LHCN-M2 (cell line): ENCODE results near the gene NUBP1. TPM values are rescaled to one million over a fixed set of nuclear protein-coding genes. Genes with fewer than 3 reads are reported as not detected.
"Not testable (repeated sequence)": the region's sequence is repeated elsewhere in the genome, so short reads cannot be mapped to it uniquely, and the experiment has no call there.

Source experiments
- DNase-seq: peaks from one replicate; pipeline ENCODE4 v3.0.0-alpha.2; 2012; ENCODE audit warnings: low read depth
- polyA plus RNA-seq: library from polyadenylated mRNA; unstranded; fragments of >200 nt; gene quantifications from one replicate; pipeline ENCODE4 v1.2.1, GENCODE V29; 2012; ENCODE audit warnings: missing spikeins
- total RNA-seq: library from RNA; depleted of rRNA; stranded (reverse); fragments of >200 nt; gene quantifications from 2 replicates; pipeline ENCODE4 v1.2.3, GENCODE V29; 2014; rRNA removed

NUBP1 gene
- 23.6 and 28.3 TPM in 2 replicates for total RNA-seq
- polyA plus RNA-seq = 34.4 TPM

DNA sequence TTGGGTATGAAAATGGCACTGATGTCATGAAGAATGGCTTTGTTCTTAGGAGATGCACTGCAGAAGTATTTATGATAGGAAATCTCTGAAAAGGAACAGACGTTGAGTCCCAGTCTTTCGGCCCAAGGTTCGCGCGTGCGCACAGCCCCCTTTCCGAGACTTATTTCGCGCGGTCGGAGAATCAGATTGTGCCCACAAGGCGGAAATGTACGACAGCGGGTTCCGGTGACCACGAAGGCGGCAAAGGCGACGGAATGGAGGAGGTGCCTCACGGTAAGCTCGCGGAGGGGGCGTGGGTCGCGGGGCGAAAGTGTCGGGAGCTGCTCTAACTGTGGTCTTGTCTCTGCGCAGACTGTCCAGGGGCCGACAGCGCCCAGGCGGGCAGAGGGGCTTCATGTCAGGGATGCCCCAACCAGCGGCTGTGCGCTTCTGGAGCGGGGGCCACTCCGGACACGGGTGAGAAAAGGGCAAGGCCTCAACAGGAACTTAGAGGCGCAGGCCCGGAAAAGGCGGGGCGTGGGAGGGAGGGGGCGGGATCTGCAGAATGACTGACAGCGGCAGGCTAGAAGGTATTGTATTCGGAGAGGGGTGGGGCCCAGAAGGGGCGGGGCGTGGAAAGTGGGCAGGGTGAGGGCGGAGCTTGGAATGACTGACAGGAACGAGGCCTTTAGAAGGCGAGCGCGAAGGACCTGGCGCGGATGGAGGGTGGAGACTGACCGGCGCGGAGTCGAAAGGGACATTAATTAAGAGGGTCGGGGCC, at the start of gene NUBP1:
TSS of gene NUBP1 (plus strand) at position 233 of the 760 bp plus-strand sequence. CDS start at position 255, 22 bp downstream.
- peak; percentile 97 for DNase-seq

DNA sequence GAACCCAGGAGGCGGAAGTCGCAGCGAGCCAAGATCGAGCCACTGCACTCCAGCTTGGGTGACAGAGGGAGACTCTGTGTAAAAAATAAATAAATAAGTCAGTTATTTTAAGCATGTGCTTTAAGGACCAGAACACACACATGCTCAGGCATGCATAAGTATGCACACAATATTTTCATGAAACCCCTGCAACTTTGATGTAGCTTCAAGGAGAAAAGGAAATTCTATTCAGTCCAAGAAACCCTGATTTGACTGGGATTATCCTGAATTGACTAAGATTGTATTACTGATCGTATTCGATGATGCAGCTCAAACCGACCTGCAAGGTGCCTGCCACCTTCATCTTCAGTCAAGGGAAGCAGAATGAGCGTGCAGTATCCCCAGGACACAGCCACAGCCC, 49.8 kb upstream of the NUBP1 start:
- no peak for DNase-seq

DNA sequence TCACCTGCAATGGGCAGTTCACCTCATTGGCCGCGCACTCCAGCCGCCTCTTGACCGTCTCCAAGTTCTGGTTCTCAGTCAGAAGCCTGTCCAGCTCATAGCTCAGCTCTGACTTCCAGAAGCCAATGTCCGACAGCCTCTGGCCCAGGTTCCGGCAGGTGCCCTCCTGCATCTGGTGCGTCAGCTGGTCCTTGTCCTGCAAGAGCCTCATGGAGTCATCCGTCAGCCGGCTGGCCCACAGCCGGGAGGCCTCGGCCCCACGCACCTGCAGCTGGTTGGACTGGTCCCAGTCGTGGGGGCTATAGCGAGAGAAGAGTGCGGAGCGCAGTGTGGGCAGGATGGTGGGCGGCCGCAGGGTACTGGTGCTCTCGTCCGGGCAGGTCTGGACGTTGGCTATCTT, 49.3 kb upstream of the NUBP1 start:
- DNase-seq = no peak

DNA sequence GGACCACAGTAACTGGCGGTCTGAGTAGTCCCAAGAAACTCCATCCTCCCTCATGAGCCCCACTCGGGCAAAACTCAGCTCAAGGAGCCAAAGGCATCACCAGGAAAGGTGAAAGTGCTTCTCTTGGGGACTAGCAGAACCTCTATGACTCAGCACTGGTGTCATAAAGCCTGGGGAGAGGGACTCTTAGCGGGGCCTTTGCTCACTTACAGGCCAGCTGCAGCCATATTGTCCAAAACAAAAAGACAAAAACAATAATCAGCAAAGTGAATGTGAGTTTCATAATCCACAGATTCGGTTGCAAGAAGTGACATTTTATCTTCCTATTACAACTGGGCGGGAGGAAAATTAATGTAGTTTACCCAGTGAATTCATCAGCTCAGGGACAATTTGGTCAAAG, 48.8 kb upstream of the NUBP1 start, which contains the start of gene TEKT5:
TSS of gene TEKT5 (minus strand) at position 101 of the 400 bp plus-strand sequence. CDS start at position 44, 57 bp downstream.
- no peak for DNase-seq

GRCh38 chr16:10699756-10700155, 43.9 kb upstream of the NUBP1 start:
- DNase-seq = no peak

DNA sequence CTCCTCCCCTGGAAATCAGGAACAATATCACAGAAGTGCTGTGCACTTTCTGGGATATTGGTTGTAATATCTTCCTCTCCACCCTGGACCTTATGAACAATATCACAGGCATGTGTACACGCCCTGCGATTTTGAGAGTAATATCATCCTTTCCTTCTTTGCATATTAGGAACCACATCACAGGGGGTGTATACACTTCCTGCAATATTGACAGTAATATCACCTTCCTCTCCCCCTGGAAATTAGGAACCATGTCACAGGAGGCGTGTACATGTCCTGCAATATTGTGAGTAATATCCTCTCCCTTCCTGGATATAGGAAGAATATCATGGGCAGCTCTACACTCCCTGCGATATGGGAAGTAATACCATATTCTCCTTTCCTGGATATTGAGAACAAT, 34.7 kb upstream of the NUBP1 start:
- no peak for DNase-seq

GRCh38 chr16:10728003-10728887, 15.4 kb upstream of the NUBP1 start:
- peak; percentile 32 for DNase-seq

DNA sequence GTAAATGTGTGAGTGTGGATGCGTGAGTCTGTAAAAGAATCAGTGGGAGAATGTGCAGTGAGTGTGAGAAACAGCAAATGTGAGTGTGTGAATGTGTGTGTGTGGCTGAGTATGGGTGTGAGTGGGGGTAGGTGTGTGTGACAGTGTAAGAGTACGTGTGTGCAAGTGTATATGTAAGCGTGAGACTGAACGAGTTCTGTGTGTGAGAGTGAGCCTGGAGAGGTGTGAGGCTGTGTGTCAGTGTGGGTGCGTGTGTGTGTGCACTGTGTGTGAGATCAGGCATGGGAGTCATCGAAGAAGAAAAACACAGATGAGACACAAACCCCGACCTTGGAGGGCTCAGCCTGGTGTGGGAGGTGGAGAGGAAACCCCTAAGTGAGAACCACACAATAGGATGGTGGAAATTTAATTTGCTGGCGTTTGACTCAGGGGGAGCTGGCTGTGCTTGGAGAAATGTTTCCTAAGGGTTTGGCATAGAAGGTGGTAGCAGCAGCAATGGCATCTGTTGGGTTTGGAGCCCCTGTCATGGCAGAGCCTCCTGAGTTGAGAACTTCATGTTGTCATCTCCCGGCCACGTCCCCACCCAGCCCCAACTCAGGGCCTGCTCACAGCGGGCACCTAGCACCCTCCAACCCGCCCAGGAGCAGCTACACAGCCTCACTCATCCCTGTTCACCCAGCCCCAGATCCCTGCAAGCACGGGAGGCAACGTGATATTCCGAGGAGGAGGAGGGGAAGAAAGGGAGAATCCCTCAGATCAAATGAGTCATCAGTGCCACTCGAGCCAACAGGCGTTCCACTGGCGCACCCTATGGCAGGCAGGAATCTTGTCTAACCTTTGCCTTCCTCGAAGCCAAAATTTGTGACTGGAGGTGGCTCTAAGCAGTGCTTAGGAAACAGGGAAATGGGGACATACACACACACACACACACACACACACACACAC, 14.3 kb upstream of the NUBP1 start:
- DNase-seq = peak; percentile 72

DNA sequence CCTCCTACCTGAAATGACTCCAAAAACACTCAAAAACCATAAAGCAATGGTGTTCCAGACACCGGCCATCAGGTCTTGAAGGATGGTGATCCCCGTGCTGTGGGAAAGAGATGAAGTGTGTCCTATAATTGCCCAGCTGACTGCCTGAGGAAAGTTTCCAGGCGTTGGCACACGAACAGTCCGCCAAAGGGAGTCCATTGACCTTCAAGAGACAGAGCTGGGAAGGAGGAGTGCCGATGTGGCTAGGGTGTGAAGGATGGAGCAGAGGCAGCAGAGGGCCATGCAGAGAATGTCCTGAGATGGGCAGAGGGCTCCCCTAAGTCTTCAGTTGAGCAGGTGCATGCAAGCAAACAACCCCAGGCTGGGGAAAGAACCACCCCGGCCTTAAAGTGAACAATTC, 11.9 kb upstream of the NUBP1 start:
- no peak for DNase-seq

DNA sequence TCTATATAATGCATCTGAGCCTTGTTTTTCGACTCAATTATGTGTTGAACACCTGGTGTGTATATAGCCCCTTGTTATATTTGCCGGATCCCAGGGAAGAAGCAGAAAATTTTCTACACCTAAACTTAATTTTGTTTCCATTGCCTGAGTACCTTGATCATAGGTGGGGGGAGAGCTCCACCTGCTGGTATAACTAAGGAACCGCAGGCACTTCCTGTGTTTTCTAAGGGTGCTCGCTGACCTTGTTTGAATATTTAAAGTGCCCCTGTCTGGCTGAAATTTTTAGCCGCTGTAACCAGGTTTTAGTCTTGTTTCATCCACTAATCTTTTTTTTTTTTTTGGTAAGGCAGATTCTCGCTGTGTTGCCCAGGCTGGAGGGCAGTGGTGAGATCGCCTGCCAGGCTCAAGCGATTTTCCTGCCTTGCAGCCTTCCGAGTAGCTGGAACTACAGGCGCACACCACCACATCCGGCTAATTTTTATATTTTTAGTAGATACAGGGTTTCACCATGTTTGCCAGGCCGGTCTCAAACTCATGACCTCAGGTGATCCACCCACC, 6.5 kb upstream of the NUBP1 start:
- peak; percentile 67 for DNase-seq

GRCh38 chr16:10738231-10739077, 5.2 kb upstream of the NUBP1 start:
- DNase-seq = peak; percentile 89

DNA sequence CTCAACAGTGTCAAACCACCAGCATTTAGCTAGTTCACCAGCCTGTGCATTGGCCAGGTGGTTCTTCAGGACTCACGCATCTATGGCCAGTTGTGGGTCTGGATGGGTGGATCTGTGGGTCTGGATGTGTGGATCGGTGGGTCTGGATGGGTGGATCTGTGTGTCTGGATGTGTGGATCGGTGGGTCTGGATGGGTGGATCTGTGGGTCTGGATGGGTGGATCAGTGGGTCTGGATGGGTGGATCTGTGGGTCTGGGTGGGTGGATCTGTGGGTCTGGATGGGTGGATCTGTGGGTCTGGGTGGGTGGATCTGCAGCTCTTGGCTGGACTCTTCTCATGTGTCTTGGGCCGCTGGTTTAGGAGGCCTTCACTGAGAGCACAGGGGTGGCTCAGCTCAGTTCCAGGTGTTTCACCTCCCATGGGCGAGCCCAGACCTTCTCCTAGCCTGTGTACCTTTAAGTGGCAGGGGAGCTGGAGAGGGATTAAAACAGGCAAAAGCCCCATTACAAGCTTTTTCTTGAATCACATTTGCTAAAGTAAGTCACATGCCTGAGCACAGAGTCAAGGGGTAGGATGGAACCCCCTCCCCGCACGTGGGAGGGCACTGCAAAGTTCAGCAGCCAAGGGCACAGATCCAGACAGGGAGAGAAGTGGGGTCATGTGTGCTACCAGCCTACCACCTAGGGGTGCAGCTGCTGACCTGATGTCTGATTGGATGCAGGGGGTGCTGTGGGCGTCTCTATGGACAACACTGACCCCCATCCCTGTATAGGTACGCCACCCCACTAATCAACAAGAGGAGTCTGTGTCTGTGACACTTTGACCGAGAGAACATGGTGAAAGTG, 3.4 kb upstream of the NUBP1 start:
- DNase-seq = no peak

DNA sequence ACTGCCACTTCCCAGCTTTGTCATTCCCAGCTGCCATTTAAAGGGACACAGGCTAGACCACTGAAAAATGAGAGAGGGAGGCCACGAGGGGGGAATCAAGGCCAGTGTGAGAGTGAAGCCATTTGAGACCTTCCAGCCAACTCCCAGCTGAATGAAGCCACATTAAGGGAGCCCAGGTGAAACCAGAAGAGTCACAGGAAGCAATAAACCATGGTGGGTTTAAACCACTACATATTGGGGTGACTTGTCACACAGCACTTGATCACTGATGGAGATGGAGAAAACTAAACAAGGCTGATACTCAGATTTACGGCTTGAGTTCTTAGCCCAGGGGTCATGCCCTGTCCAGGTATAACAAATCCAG, 2.8 kb upstream of the NUBP1 start:
- DNase-seq = no peak

DNA sequence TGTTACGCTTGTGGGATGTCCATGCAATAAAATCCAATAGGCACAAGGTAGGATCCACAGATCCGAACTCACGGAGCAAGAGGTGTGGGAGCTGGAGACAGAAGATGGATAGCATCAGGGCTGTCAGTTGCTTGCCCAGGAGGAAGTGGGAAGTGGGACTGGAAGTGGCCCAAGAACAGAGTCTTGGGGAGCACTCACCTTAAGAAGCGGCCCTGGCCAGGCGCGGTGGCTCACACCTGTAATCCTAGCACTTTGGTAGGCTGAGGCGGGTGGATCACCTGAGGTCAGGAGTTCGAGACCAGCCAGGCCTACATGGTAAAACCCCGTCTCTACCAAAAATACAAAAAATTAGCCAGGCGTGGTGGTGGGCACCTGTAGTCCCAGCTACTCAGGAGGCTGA, 2.4 kb upstream of the NUBP1 start:
- DNase-seq = not testable (repeated sequence)

- no peak for DNase-seq
Measured at GRCh38 chr16:10741844-10742243, 1.8 kb upstream of the NUBP1 start.

DNA sequence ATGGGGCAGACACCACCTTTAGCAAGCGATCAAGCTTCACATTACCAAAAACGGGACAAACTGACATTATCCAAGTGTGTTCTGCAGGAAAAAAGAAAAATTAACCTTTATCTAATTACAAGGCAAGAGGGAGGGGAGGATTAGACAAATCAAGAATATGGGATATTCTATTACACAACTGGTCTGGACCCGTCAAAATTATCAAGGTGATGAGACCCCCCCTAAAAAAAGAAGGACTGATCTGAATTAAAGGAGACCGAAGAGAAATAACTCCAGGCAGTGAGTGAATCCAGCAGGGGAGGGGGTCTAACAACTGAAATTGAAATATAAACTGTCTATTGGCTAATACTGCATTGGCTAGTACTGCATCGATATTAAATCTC, 424 bp upstream of the NUBP1 start:
- DNase-seq = no peak

DNA sequence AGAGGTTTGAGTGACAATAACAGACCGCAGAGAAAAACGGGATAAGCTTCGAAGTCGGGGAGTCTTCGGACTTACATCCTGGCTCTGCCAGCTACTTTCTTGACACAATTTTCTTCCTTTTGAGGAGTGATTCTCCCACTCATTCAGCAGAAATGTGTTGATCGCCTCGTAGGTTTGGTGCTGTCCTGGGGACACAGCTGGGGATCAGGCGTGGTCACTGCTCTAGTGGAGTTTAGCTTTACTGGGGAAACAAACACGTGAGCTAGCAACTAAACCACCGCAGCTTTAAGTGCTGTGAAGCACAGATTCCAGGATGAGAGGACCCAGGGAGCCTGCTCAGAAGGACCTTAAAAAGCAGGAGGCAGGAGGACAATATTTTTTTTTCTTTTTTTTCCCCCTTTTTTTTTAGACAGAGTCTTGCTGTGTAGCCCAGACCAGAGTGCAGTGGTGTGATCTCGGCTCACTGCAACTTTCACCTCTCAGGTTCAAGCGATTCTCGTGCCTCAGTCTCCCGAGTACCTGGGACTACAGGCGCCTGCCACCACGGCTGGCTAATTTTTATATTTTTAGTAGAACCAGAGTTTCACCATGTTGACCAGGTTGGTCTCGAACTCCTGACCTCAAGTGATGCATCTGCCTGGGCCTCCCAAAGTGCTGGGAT, 858 bp downstream of the NUBP1 start:
- peak; percentile 78 for DNase-seq

DNA sequence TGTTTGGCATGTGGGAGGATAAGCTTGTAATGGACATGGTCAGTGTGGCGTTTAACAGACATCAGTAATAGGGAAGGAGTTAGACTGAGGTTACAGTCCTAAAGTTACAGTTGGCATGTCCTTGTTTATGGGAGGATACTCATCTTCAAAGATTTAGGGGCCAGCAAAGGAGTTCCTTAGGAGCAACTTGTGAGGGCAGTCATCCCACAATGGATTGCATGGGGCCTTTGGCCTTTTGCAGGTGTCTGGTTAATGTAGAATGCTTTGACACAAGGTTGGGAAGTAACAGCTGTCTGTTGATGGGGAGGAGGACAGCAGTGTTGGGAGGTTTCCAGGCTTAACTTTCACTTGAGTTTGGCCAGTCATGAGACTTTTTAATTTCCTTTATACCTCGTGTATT, 2.2 kb downstream of the NUBP1 start:
- no peak for DNase-seq

DNA sequence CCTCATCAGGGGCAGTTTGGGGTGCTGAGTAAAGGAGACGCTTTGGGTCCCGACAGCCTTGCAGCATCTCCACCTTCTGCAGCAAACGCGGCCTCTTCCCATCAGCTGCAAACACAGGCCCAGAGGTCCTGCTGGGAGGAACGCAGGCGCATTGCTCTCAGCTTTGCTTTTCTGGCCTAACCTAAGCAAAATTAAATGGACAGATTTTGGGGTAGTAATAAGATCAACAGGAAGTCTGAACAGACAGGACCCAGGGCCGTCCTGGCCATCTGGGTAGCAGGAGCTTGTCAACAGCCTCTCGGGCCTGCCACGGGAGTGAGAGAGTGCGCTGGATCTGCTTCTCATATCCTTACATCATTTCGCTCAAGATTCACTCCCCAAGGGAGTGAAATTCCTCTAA, 7.2 kb downstream of the NUBP1 start:
- DNase-seq = no peak
